Nasal cavity respiratory epithelium epithelial cell of viscerocranial mucosa (primary cell): Measurements from ENCODE around the gene SH3RF1. TPM values are rescaled to one million over a fixed set of nuclear protein-coding genes. Genes with fewer than 3 reads are reported as not detected.

Experiments
- total RNA-seq: library from RNA; depleted of rRNA; stranded (reverse); fragments of >200 nt; gene quantifications from 2 replicates; pipeline ENCODE4 v1.2.3, GENCODE V29; 2014

SH3RF1 gene
- total RNA-seq, result 18.8 and 19.9 TPM in 2 replicates

DNA sequence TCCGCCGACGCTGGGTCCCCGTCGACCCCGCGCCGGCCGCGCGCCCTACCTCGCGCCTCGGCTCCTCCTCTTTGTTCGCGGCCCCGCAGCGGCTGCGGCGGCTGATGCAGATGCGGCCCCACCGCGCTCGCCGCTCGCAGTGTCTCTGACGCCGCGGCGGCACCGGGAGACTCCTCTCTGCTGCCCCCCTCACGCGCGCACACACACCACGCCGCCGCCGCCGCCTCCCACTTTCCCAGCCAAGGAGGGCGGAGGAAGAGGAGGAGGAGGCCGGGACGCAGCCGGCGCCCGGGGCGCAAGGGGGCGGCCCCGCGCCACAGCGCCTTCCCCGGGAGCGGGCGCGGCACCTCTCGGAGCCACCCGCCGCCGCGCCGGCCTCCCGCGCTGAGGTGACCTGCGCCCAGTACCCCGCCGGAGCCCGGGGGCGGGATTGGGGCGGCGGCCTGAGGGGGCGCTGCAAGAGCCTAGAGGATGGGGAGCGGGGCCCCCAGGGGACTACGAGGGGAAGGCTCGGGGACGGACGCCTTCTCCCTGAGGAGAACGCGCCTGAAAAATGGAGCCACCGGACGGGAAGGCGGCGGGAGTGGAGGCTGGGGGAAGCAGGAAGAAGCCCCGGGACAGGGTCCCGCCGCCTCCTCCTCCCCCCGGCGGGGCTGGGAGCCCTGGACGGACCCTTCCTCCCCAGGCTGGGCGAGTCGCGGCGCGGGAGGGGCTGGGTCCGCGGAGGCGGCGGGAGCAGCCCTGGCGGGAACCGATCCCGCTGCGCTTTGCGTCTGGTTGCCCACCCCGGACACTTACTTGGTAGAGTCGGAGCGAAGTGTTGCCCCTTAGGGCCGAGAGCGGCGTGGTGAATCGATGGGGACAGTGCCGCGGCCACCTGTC, at the start of gene SH3RF1:
SH3RF1 (minus strand) TSS at position 147 of the 882 bp plus-strand sequence. CDS start 1,744 bp downstream, outside the sequence.

